NCI-H748 (cell line): ENCODE measurements around the gene SNAP29.
"Not testable (repeated sequence)": the region's sequence is repeated elsewhere in the genome, so short reads cannot be mapped to it uniquely, and the experiment has no call there.

ENCODE experiments used
- DNase-seq: peaks from one replicate; lab custom pipeline; 2025; ENCODE audit not compliant: unreplicated experiment; lab: John Stamatoyannopoulos, UW

The SNAP29 gene

DNA sequence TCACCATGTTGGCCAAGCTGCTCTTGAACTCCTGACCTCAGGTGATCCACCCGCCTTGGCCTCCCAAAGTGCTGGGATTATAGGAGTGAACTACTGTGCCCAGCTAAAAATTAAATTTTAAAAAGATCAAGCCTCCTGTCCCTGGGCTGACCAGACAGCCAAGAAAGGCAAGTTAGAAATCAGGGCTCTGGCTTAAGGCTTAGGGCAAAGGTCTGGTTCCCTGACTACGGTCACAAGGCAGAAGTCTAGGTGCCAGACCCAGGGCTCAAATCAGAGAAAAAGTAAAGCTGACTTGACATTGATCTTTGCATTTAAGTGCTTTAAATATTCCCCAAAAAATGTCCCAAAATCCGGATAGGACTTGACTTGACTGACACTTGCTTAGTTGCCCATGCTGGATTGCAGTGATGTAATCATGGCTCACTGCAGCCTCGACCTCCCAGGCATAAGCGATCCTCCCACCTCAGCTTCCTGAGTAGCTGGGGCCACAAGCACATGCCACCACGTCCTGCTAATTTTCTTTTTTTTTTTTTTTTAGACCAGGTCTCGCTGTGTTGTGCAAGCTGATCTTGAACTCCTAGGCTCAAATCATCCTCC is 41.1 kb downstream of the SNAP29 start:
- DNase-seq = no peak

DNA sequence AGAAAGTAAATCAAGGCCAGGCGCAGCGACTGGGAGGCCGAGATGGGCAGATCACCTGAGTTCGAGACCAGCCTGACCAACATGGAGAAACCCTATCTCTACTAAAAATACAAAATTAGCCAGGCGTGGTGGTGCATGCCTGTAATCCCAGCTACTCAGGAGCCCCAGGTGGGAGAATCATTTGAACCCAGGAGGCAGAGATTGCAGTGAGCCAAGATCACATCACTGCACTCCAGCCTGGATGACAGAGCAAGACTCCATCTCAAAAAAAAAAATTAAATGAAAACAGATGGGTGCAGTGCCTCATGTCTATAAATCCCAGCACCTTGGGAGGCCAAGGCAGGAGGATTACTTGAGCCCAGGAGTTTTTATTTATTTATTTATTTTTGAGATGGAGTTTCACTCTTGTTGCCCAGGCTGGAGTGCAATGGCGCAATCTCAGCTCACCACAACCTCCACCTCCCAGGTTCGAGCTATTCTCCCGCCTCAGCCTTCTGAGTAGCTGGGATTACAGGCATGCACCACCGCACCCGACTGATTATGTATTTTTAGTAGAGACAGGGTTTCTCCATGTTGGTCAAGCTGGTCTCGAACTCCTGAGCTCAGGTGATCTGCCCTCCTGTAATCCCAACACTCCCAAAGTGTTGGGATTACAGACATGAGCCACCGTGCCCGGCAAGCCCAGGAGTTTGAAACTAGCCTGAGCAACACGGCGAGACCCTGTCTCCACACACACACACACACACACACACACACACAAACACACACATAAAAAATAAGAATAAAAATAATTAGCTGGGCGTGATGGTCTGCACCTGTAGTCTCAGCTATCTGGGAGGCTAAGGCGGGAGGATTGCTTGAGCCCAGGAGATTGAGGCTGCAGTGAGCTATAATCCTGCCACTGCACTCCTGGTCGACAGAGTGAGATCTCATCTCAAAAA is 42.6 kb downstream of the SNAP29 start:
- DNase-seq = not testable (repeated sequence)

DNA sequence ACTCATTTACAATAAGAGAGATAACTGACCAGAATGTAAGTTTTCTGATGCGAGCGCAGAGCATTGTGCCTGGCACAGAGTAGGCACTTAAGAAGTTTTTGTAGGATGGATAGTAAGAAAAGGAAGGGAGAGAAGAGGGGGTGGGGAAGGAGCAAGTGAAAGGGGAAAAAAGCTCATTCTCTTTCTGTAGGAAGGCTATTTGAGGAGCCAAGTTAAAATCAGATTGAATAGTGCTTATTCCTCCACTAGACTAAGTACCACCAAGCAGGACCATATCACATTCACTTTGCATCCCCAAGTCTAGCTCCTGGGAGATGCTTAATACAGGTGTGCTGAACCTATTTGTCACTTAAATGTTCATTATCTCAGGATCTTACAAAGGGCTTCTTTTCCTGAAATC is 44.3 kb downstream of the SNAP29 start:
- DNase-seq = no peak

DNA sequence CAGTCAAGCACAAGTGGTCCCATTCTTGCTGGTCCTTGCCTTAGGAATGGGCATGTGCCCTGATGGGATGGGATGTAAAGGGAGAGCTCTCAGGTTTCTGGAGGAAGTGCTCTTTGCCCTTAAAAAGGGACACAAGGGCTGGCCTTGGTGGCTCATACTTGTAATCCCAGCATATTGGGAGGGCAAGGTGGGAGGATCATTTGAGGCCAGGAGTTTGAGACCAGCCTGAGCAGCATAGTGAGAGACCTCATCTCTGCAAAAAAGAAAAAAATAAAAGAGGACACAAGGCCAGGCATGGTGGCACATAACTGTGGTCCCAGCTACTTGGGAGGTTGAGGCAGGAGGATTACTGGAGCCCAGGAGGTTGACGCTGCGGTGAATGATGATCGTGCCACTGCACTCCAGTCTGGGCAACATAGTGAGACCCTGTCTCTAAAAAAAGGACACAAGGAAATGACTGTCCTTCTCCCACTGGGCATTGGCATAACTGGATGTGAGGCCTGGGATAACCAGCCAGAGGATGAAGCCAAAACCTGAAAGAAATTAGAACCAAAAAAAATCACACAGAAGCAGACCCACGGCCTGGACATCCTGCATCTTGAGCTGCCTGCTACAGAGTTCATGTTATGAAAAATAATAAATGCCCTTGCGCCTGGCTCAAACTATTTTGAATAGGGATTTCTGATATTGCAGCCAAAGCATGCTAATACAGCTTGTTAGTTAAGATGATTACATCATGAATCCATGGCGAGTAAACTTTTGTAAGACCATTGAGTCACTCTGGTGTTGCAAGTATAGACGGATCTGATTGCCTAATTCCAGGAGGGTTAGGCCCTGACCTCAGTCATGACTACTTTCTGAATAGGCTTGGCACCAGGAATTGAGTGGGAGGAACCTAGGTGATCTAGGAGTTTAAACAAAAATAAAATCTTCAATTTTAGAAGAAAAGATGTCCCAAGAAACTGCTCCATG is 45.5 kb downstream of the SNAP29 start:
- no peak for DNase-seq

DNA sequence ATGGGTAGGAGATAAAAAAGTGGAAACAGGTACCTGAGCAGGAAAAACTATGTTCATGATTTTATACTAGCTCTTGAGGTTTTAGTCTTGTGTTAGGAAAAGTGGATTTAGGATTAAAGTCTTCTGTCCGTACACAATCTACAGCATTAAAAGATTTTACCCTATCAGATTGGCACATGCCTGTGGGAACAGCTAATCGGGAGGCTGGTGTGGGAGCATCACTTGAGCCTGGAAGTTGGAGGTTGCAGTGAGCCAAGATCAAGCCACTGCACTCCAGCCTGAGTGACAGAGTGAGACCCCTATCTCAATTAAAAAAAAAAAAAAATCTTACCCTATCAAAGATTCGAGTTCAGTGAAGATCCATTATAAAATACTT is 46.2 kb downstream of the SNAP29 start:
- DNase-seq = no peak

DNA sequence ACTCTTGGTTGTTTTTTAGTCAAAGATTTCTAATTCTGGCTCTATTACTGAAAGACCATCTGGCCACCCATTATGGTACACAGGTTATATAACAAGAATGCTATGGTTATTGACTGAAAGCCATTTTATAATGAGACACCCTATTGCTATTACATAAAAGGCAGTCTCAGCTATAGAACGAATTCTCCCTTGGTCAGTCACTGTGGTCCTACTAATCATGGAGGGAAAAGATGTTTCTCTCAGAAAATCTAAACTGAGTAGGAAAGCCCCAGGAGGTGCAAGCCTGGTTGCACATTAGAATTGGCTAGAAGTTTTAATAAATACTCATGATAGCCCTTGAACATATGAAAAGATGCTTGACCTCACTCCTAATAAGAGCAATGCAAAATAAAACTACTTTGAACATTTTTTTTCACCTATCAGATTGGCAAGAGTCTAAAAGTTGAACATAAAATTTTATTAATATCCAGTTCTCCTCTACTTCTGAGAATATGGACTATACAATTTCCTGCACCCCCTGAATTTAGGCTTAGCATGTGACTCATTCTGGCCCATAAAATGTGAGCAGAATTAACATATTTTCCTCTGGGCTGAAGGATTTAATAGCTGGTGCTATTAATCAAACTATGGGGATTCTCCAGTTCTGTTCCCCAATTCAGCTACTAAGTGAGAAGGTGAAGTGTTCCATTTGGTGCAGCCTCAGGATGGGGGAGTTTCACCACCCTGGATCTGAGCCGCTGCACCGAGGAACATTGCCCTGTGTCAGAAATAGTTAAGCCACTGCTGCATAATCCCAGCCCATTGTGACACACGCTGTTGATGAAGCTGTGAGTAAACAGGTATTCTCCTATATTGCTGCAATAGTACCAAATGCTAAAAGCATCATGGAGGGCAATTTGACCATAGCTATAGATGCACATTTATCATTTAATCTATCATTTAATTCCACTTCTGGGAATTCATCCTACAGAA is 46.9 kb downstream of the SNAP29 start:
- no peak for DNase-seq

DNA sequence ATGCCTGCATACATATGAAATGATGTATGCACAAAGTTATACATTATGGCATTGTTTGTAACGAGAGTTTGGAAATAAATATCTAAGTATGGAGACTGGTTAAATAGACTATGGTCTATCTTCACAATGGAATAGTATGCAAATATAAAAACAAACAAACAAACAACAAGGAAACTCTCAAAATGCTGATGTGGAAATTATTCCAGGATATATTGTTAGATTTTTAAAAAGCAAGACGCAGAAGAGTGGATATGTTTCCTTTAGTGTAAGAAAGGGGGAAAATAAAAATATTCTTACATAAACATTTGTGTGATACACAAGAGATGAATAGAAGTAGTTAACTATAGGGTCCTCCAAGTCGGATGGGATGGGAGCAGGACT is 47.6 kb downstream of the SNAP29 start:
- no peak for DNase-seq

DNA sequence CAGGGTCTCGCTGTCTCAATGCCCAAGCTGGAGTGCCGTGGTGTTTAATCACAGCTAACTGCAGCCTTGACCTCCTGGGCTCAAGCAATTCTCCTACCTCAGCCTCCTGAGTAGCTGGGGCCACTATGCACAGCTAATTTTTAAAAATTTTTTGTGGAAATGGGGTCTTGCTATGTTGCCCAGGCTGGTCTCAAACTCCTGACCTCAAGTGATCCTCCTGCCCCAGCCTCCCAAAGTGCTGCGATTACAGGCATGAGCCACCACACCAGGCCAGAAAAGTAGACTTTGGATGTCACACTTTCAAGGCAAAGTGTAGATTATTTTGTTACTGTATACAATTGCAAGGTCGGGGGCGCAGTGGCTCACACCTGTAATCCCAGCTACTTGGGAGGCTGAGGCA is 49.9 kb downstream of the SNAP29 start:
- DNase-seq = not testable (repeated sequence)

DNA sequence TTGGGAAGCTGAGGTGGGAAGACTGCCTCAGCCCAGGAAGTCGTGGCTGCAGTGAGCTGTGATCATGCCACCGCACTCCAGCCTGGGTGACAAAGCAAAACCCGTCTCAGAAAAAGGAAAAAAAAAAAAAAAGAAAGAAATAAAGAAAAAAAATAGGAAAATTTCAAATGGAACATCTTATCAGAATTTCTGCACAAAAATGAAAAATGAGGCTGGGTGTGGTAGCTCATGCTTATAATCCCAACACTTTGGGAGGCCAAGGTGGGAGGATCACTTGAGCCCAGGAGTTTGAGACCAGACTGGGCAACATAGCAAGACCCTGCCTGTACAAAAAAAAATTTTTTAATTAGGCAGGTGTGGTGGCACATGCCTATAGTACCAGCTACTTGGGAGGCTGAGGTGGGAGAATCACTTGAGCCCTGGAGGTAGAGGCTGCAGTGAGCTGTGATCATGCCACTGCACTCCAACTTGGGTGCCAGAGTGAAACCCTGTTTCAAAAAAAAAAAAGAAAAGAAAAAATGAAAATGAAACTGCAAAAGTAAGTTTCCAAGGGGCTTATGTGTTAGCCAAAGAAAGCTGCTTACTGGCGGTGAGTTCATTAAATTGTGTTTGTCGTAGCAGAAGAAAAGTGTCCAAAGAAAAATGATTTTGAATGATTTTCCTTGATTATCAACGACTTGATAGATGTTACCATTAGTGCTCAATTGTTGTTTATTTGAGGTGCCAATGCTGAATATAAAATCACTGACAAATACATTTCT is 50.9 kb downstream of the SNAP29 start:
- DNase-seq = no peak

DNA sequence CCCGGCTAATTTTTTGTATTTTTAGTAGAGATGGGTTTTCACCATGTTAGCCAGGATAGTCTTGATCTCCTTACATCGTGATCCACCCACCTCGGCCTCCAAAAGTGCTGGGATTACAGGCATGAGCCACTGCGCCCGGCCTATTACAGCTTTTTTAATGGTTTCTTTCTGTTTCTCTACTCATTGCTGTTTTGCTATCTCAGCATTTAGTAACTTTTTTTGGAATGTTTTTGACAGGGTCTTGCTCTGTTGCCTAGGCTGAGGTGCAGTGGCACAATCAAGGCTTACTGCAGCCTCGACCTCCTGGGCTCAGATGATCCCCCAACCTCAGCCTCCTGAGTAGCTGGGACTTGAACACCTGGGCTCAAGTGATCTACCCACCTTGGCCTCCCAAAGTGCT is 53.7 kb downstream of the SNAP29 start:
- DNase-seq = no peak

DNA sequence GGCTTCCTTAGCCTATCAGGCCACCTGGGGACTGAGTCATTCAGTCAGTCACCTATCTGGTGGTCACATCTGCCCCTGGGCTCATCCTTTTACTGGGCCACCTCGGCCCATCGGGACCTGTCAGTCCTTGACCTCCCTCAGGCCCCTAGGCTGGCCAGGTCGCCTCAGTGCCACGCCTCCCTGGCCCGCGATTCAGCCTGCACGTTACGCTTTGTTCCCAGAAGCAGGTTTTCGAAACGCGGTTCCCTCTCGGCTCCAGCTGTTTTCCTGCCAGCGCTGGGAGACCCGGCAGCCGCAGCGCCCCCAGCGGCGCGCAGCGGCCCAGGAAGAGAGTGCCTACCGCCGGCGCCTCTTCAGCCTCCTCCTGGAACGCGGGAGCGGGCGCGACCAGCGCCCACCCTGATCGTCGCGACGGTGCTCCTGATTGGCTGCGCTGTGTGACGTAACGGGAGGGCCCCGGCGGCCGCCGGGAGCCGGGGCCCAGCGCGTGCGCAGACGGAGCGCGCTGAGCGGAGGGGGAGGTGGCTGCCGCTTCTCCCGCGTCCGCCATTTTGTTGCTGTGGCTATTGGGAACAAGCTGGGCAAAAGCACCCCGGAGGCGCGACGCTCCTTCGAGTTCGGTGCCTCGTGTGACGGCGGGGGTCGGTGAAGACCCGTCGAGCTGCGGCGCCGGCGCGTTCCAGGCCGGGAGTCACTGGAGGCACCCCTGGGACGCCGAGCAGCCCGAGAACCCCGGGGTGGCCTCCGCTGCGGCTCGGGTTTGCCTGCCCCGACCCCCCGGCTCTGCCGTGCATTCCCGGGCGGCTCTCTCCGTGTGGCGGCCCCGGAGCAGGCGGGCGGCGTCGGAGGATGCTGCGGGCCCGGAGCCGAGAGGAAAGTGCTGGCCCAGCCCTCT is 58.4 kb downstream of the SNAP29 start, which contains the start of gene CRKL:
CRKL (plus strand) TSS at position 492 of the 895 bp plus-strand sequence. CDS start 528 bp downstream, outside the sequence.
- peak; percentile 95 for DNase-seq

DNA sequence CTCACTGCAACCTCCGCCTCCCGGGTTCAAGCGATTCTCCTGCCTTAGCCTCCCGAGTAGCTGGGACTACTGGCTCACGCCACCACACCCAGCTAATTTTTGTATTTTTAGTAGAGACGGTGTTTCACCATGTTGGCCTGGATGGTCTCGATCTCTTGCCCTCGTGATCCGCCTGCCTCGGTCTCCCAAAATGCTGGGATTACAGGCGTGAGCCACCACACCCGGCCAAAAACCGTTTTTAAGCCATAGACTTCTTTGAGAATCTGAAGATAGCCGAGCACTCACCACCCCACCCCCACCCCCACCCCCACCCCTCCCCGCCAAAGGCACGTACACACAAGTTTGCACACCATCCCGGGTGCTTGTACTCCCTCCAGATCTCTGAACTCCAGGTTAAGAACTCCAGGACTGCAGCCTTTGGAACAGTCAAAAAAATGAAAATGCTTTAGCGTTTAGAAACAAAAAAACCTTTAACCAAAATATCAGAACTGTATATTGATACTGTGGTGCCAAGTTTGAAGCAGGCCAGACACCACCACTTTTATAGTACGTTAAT is 59.9 kb downstream of the SNAP29 start:
- no peak for DNase-seq

DNA sequence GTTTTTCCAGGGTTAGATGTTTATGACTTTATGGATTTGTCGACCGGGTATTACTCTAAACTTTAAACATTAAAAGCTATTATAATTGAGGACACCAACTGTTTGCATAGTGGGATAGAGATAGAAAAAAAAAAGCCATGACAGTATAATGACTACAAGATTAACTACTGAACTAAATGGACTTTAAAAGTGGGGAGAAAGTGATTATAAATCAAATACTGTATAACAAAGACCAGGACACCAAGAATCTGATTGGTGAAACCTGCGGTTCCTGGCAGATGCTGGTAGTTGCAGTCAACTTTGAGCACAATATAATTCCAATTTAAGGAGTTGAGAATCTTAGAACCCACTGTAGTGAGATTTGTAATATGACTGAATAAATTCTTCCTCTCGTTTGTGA is 60.9 kb downstream of the SNAP29 start:
- no peak for DNase-seq

DNA sequence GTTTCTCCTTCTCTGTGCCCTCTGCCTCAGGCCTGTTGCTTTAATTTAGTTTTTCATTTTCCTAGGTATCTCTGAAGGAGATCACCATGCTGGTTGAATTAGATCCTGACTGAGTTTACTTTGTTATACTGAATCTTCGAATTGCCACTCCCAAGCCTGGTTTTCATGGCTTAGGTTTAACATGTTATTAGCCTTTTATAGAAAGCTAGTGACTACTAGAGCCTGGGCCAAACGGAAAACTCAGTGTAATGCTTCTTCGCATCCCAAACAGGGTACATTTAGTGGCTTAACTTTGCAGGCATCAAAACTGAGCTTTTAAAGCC is 62.0 kb downstream of the SNAP29 start:
- DNase-seq = no peak

DNA sequence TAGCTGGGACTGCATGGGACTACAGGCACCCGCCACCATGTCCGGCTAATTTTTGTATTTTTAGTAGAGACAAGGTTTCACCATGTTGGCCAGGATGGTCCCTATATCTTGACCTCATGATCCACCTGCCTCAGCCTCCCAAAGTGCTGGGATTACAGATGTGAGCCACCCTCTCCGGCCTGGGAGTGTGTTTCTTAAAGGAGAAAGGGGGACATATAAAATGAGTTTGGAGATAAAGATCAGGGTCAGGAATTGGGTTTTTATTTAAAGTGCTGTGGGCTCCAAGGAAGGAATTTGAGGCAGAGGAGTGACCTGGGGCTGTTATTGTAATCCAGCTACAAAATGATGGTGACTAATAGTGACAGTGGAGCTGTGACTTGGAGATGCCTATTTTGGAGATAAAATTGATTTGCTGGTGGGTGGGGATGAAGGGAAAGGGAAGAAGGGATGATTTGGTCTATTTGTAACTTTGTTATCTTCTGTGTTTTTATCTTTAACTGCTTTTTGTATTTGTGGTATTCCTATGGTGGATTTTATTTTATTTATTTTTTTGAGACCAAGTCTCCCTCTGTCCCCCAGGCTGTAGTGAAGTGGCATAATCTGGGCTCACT is 63.4 kb downstream of the SNAP29 start:
- no peak for DNase-seq

DNA sequence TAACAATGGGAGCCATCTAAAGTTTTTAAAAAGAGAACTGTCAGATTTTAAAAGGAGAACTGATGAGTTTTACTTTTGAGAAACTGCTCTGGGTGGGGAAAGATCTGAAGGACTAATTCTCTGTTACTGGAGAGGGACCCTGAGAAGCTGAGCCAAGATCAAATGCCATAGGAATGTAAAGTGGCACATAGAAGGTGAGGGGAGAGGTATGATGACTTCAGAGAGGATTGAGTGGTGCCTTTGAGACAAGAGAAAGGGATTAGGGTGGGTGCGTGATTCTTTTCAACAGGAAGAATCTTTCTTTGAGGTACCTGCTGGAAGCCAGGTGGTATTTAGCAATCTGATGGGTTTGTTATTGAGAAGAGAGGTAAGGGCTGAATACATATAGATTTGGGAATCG is 67.4 kb downstream of the SNAP29 start:
- no peak for DNase-seq

DNA sequence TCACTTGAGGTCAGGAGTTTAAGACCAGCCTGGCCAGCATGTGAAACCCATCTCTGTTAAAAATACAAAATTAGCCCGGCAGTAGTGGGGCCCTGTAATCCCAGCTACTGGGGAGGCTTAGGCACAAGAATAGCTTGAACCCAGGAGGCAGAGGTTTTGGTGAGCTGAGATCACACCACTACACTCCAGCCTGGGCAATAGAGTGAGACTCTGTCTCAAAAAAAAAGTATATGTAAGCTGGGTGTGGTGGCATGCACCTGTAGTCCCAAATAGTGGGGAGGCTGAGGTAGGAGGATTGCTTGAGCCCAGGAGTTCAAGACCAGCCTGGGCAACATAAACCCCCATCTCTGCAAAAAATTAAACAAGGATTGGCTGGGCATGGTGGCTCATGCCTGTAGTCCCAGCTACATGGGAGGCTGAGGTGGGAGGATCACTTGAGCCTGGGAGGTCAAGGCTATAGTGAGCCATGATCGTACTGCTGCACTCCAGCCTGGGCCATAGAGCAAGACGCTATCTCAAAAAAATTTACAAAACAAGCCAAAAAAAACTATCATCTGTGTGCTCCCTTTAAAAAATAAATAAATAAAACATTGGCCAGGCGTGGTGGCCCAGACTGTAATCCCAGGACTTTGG is 69.2 kb downstream of the SNAP29 start:
- DNase-seq = no peak
